Psoas muscle (tissue), 8 donors: ENCODE measurements around the gene SLC6A8. TPM values are rescaled to one million over a fixed set of nuclear protein-coding genes. Genes with fewer than 3 reads are reported as not detected.

Source experiments
- ATAC-seq, 4 donors: fragments of 200-7000 bp; cut with Tn5 transposase; one replicate each; pipeline ENCODE4 v1.9.1; 2020; ENCODE audit warnings: moderate library complexity in 3 of 4, mild to moderate bottlenecking in 2 of 4
- DNase-seq, 2 donors: peaks; one replicate each; pipeline ENCODE4 v3.0.0-alpha.2; 2020
- H3K27ac ChIP-seq: fragments of 200-600 bp; one replicate; pipeline ENCODE4 v1.8.0; 2022
- H3K27me3 ChIP-seq, 3 donors: fragments of 200-600 bp in 1 of 3; one replicate each; pipeline versions ENCODE4 v1.6.1 to v1.8.0; 2013 to 2022; ENCODE audit warnings: low read length in 2 of 3, mild to moderate bottlenecking in 2 of 3, moderate library complexity in 1 of 3; ENCODE audit not compliant: insufficient read depth in 3 of 3
- H3K36me3 ChIP-seq, 2 donors: fragments of 200-600 bp in 1 of 2; one replicate each; pipeline versions ENCODE4 v1.6.1 to v1.8.0; 2013 to 2022; ENCODE audit warnings: low read depth in 1 of 2, mild to moderate bottlenecking in 1 of 2, moderate library complexity in 1 of 2; ENCODE audit not compliant: insufficient read depth in 1 of 2
- H3K4me1 ChIP-seq: fragments of 200-600 bp; one replicate; pipeline ENCODE4 v1.8.0; 2022
- H3K4me3 ChIP-seq: fragments of 200-600 bp; one replicate; pipeline ENCODE4 v1.8.0; 2022; ENCODE audit warnings: mild to moderate bottlenecking
- H3K9me3 ChIP-seq: fragments of 200-600 bp; one replicate; pipeline ENCODE4 v1.8.0; 2022
- CTCF ChIP-seq: fragments of 200-600 bp; IDR thresholded peaks from one replicate; pipeline ENCODE4 v1.8.0; 2022; ENCODE audit warnings: antibody characterized with exemption
- WGBS, 3 donors: extraction: QIAGEN DNeasy Blood & Tissue Kit; methylation state at CpG; one replicate each; pipeline versions ENCODE4 v1.1.6 to v1.1.7; 2013; 5-methylcytosine and 5-hydroxymethylcytosine counted together
- intact Hi-C, 2 donors: fragments of 100-400 bp; cut with DNase I; formaldehyde crosslinking; loops; one replicate each; pipeline versions ENCODE4 v1.11.0 to v1.14.2; 2022
- polyA plus RNA-seq, 3 donors: library from polyadenylated mRNA; stranded (reverse); fragments of 200-250 nt; gene quantifications; one replicate each; pipeline ENCODE4 v1.2.3, GENCODE V29; 2013
- total RNA-seq, 4 donors: library from RNA; stranded (reverse); fragmentation: NEBNext Ultra II Directional in 2 of 4; extraction: Animal tissue kit (Norgen Biotek cat#: 25700) in 2 of 4; gene quantifications; one replicate each; pipeline versions ENCODE4 v1.2.1 to v1.2.4, GENCODE V29; 2021 to 2023
- donor health status: healthy with polysubstance abuse.
- donor health status: DM: no; HTN: no; CAD: no; lungs with moderate emphysema.
- donor health status: Bipolar disorder and iron deficiency.
- donor health status: healthy.
- donor health status: DM: yes; HTN: yes; CAD: no.
- donor health status: DM: no; HTN: no; CAD: no.
- donor health status: DM: no; HTN: no; CAD: no.
- donor health status: DM: yes; HTN: yes; CAD: no.

SLC6A8 gene
- total and polyA plus RNA-seq, 7 donors: 82.2 to 256 (median 104) TPM

GRCh38 chrX:153645921-153646488 is 41.7 kb upstream of the SLC6A8 start:
- DNase-seq: no peak
- Histone ChIP-seq H3K4me3 (no peak overlapping the region), H3K36me3 (no peaks in the 10 kb centered on the region), H3K27me3 (peaks cover 0 to 75% (median 13%) of the 10 kb centered on the region in 3 donors), H3K9me3 (no peaks in the 10 kb centered on the region), H3K27ac (no peak overlapping the region), H3K4me1 (peaks cover 4% of the 10 kb centered on the region)
- WGBS, 3 donors: 71 to 78% (median 76%) methylated on average over 10 of the region's 10 CpGs
- no peak for ATAC-seq
- intact Hi-C loops: no loop called here
- no peak for TF ChIP-seq CTCF

GRCh38 chrX:153646620-153647373 is 40.9 kb upstream of the SLC6A8 start, which contains the start of gene DUSP9:
Gene DUSP9 (plus strand): TSS chrX:153647203. CDS start chrX:153647954, 751 bp downstream.
- peak; percentile 11 to 34 (median 23) for ATAC-seq
- intact Hi-C loops: no loop called here

GRCh38 chrX:153647461-153648357 is 40.0 kb upstream of the SLC6A8 start:
- 17 to 44% (median 17%) methylated on average over 28 to 85 of the region's 85 CpGs for WGBS, 3 donors
- H3K4me1 ChIP-seq: peaks cover 4% of the 10 kb centered on the region
- H3K4me3 ChIP-seq: peak overlapping the region; percentile 38
- intact Hi-C loops: no loop called here
- DNase-seq (peak in 1 of 2 donors; percentile 40), ATAC-seq (no peak)
- no peaks in the 10 kb centered on the region for H3K9me3 ChIP-seq
- no peaks in the 10 kb centered on the region for H3K36me3 ChIP-seq
- H3K27me3 ChIP-seq: peaks cover 0 to 58% (median 11%) of the 10 kb centered on the region in 3 donors
- TF ChIP-seq CTCF: no peak
- no peak overlapping the region for H3K27ac ChIP-seq

More at GRCh38 chrX:153646620-153647373, 40.9 kb upstream of the SLC6A8 start, which contains the start of gene DUSP9:
- peak in 1 of 2 donors; percentile 51 for DNase-seq
- no peaks in the 10 kb centered on the region for H3K9me3 ChIP-seq
- H3K4me1 ChIP-seq: peaks cover 4% of the 10 kb centered on the region
- 4 to 31% (median 5%) methylated on average over 16 to 53 of the region's 53 CpGs for WGBS, 3 donors
- H3K27ac ChIP-seq: no peak within 1 kb of the TSS
- peaks cover 0 to 67% (median 13%) of the 10 kb centered on the region in 3 donors for H3K27me3 ChIP-seq
- no peaks in the 10 kb centered on the region for H3K36me3 ChIP-seq
- H3K4me3 ChIP-seq: peak within 1 kb of the TSS; percentile 38
- TF ChIP-seq CTCF: no peak

- peaks cover 0 to 51% (median 9%) of the 10 kb centered on the region in 3 donors for H3K27me3 ChIP-seq
- DNase-seq: no peak
Observed at GRCh38 chrX:153648358-153649177, 39.2 kb upstream of the SLC6A8 start.

More at GRCh38 chrX:153648358-153649177, 39.2 kb upstream of the SLC6A8 start:
- intact Hi-C loops: no loop called here
- 81 to 82% (median 81%) methylated on average over 15 to 17 of the region's 17 CpGs for WGBS, 3 donors
- ATAC-seq: no peak
- Histone ChIP-seq H3K36me3 (no peaks in the 10 kb centered on the region), H3K4me1 (peaks cover 3% of the 10 kb centered on the region), H3K27ac (no peak overlapping the region), H3K9me3 (peaks cover 4% of the 10 kb centered on the region), H3K4me3 (no peak overlapping the region)
- no peak for TF ChIP-seq CTCF
